K562 (cell line): Measurements from ENCODE around the gene KLF13.

Experiments used
- BHLHE40 ChIP-seq: IDR thresholded peaks from 2 replicates; pipeline ENCODE4 v1.6.1; 2011; ENCODE audit warnings: low read length, improper control_type of control experiment
- BRCA1 ChIP-seq, 2 experiments: fragments of 450-650 bp in 1 of 2; sonication (generic) in 1 of 2; formaldehyde crosslinking in 1 of 2; IDR thresholded peaks; 2 replicates each; pipeline versions ENCODE4 v1.5.0 to v1.6.1; 2017 to 2020; ENCODE audit warnings: mild to moderate bottlenecking in 1 of 2, missing genetic modification reagents in 1 of 2
- EZH2 ChIP-seq: IDR thresholded peaks from 2 replicates; pipeline ENCODE4 v1.6.1; 2012; ENCODE audit warnings: low read depth, mild to moderate bottlenecking, inconsistent platforms, low read length, borderline replicate concordance
- FOS ChIP-seq: IDR thresholded peaks from 3 replicates; pipeline ENCODE4 v1.6.1; 2011; ENCODE audit not compliant: insufficient read length; ENCODE audit errors: extremely low read depth
- GABPA ChIP-seq: fragments of 200-800 bp; sonication (Bioruptor generic); conservative IDR thresholded peaks from 2 replicates; pipeline ENCODE4 v1.6.1; 2016; ENCODE audit warnings: low read depth, missing genetic modification characterization, missing compliant biosample characterization
- KDM1A ChIP-seq, 2 experiments: fragments of 450-650 bp; IDR thresholded peaks; 2 replicates each; pipeline ENCODE4 v1.6.1; 2016; ENCODE audit warnings: mild to moderate bottlenecking in 2 of 2
- KLF6 ChIP-seq: fragments of 250-450 bp; sonication (Bioruptor Pico); IDR thresholded peaks from 2 replicates; pipeline ENCODE4 v1.4.0; 2020; ENCODE audit warnings: mild to moderate bottlenecking, moderate library complexity, borderline replicate concordance
- NR2C2 ChIP-seq, 2 experiments: fragments of 200-800 bp in 1 of 2; sonication (Bioruptor generic) in 1 of 2; sonication (generic) in 1 of 2; formaldehyde crosslinking in 1 of 2; IDR thresholded peaks; 2 replicates each; pipeline versions ENCODE4 v1.6.1 to v1.8.0; 2016 to 2022; ENCODE audit warnings: mild to moderate bottlenecking in 1 of 2, missing compliant biosample characterization in 1 of 2, missing genetic modification characterization in 1 of 2, missing genetic modification reagents in 1 of 2
- POLR2AphosphoS5 ChIP-seq: IDR thresholded peaks from 2 replicates; pipeline ENCODE4 v1.6.1; 2011; ENCODE audit warnings: mild to moderate bottlenecking, low read depth, low read length, moderate library complexity; ENCODE audit not compliant: control insufficient read depth, insufficient read depth
- TBL1XR1 ChIP-seq, 2 experiments: IDR thresholded peaks; 2 replicates each; pipeline ENCODE4 v1.6.1; 2012; ENCODE audit warnings: improper control_type of control experiment in 2 of 2, low read length in 2 of 2, mild to moderate bottlenecking in 1 of 2
- TF ChIP-seq, protein P1 (sequence below), 3 experiments: fragments of 200-800 bp in 1 of 3; fragments of 250-450 bp in 1 of 3; fragments of 450-650 bp in 1 of 3; sonication (Bioruptor Pico) in 1 of 3; sonication (Bioruptor generic) in 1 of 3; formaldehyde crosslinking in 1 of 3; IDR thresholded peaks; 2 replicates each; pipeline versions ENCODE4 v1.6.1 to v1.8.0; 2016 to 2022; ENCODE audit warnings: mild to moderate bottlenecking in 2 of 3, missing genetic modification characterization in 2 of 3, missing compliant biosample characterization in 1 of 3, moderate library complexity in 1 of 3

DNA sequence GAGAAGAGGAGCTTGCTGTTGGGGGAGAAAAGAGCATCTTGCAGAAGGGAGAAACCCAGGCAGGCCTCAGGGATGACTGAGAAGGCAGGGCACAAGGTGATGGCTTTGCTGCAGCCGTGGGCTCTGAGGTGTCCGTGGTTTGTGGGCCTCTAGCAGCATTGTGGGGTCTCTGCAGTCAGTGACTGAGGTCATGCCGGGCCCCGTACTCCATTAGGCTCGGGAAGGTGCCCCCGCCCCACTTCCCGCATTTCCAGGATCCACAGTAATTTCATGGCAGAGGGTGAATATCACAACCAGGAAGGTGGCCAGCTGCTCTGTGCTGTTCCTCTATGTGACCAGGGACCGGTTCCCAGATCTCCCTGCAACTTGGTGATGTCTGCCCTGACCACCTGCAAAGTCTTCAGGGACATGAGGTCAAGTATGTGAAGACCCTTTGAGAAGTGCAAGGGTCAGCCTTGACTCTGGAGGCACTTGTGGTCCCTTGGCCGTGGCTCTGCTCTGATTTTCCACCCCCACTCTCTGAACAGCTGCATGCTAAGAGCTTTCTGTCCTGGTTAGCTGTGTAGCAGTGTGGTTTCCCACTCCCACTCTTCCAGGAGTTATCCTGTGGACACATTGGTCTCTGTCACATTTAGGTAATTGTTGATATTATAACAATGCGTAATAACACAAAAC, 3.6 kb downstream of the KLF13 start:
- TF ChIP-seq GABPA (tag) (no peak), KLF6 (CRISPR knock-in tag) (no peak), NR2C2 (CRISPR knock-in tag; IDR thresholded peaks at IDR 0.05) (no peak), NR2C2 (tag; IDR thresholded peaks at IDR 0.05) (no peak), POLR2AphosphoS5 (no peak), BHLHE40 (no peak), TBL1XR1 (IDR thresholded peaks at IDR 0.05; ENCODE audit: low read length in 2 of 2) (no peak), KDM1A (IDR thresholded peaks at IDR 0.05) (no peak), BRCA1 (IDR thresholded peaks at IDR 0.05) (no peak), BRCA1 (CRISPR knock-in tag; IDR thresholded peaks at IDR 0.05) (no peak), FOS (no peak), EZH2 (no peak)
- TF ChIP-seq, protein P1, sequence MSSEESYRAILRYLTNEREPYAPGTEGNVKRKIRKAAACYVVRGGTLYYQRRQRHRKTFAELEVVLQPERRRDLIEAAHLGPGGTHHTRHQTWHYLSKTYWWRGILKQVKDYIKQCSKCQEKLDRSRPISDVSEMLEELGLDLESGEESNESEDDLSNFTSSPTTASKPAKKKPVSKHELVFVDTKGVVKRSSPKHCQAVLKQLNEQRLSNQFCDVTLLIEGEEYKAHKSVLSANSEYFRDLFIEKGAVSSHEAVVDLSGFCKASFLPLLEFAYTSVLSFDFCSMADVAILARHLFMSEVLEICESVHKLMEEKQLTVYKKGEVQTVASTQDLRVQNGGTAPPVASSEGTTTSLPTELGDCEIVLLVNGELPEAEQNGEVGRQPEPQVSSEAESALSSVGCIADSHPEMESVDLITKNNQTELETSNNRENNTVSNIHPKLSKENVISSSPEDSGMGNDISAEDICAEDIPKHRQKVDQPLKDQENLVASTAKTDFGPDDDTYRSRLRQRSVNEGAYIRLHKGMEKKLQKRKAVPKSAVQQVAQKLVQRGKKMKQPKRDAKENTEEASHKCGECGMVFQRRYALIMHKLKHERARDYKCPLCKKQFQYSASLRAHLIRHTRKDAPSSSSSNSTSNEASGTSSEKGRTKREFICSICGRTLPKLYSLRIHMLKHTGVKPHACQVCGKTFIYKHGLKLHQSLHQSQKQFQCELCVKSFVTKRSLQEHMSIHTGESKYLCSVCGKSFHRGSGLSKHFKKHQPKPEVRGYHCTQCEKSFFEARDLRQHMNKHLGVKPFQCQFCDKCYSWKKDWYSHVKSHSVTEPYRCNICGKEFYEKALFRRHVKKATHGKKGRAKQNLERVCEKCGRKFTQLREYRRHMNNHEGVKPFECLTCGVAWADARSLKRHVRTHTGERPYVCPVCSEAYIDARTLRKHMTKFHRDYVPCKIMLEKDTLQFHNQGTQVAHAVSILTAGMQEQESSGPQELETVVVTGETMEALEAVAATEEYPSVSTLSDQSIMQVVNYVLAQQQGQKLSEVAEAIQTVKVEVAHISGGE (CRISPR knock-in tag; IDR thresholded peaks at IDR 0.05) = no peak
